AG08395 (cell line): ENCODE data around the gene CASQ1.

Experiments
- DNase-seq: peaks from one replicate; pipeline ENCODE4 v3.0.0; 2012; ENCODE audit warnings: mixed read lengths, low spot score

The CASQ1 gene

DNA sequence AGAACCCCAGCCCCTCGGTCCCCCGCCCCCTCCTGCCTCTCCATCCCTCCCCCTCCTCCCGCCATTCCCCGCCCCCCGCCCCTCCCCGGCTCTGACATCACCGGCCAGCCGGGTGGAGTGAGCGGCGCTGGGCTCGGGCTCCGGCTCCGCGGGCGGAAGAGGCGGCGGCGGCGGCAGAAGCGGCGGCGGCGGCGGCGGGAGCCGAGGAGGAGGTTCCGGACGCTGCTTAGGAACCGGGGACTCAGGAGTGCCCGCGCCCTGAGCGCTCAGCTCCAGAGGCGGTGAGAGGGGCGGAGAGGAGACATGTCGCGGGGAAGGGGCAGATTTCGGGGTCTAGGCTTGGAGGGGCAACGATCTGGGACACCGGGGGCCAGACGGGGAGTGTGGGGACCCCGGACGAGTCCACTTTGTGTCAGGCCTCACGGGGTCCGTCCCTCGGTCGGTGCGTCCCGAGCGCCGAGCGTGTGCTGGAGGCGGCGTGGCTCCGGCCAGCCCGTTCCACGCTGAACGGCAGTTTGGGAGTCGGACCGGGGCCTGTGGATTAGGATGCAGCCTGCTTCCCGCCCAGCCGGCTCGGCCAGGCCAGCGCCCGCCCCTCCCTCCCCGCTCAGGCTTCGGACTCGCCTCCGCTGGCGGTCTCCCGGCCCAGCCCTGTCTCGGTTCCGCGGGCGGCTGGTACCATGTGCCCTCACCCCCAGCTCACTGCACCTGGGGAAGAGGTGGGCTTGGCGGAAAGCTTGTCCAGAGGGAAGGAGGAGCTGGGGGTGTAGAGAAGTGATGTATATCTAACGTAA is 15.1 kb downstream of the CASQ1 start, which contains the start of gene PEA15:
Gene PEA15, plus strand, starts transcription at position 143 of the 794 bp plus-strand sequence. CDS start 6,161 bp downstream, outside the sequence.
- DNase-seq: peak; percentile 92

DNA sequence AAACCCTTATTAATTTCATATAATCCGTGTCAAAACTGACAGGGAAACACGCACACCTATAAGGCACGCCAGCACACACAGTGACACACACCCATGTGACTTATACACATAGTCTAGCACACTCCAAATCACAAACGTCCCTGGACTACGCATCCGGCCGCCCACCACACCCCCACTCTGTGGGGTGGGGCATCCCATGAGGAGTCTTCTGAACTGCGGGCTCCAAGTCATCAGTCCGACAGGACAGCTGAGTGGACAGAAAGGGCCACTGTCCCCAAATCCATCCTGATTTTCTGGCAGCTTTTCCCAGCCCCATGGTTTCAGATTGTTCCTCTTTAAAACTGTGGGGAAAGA is 15.6 kb downstream of the CASQ1 start:
- peak; percentile 75 for DNase-seq

DNA sequence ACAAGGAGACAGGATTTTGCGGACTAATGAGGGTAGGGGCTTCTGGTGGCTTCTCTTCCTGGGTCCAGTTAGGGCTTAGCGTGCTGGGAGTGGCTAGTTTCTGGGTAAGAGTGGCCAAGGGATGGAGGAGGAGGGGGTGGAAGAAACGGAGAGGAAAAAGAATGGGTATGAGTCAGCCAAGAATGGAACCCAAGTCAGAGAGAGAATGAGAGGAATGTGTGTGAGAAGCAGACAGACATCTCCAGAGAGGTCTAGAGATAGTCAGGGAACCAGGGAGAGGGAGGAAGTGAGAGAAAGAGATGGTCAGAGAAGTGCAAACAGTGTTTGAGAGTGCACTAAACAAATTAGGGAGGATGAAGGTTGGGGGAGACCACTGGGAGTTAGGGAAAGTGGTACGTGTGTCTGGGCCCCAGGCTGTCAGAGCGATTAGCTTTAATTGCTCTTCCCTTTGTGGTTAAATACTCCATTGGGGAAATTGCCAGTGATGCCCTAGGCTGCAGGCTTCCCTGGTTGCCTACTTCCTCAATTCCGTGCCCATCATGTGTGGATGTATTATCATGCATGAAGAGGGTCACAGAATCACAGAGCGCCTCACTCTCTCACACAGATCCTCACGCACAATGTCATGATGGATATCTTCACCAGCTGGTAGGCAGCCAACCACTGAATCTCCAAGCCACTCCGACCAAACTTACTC is 16.2 kb downstream of the CASQ1 start:
- DNase-seq: peak; percentile 96

DNA sequence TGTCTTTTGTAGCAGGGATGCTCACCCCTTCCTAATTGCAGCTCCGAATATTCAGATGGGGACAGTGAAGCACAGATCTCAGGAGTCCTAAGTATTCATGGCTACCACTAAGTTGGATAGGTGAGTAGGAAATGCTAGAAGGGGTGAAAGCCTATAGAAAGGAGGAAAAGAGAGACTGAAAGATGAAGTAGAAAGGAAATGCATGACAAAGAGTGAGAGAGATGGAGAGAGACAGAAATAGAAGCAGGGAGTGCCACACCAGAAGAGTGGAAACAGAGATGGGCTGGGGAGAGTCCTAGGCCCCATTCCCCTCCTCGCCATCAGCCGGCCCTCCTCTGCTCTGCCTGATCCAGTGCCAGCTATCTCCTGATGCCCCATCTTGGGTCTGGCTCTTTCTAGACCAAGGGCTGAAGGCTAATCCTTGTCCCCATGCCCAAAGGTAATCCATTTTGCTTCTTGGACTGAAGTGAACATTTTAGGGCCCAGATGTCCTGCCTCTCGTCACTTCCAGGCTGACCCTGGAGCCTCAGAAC is 16.8 kb downstream of the CASQ1 start:
- DNase-seq: no peak

DNA sequence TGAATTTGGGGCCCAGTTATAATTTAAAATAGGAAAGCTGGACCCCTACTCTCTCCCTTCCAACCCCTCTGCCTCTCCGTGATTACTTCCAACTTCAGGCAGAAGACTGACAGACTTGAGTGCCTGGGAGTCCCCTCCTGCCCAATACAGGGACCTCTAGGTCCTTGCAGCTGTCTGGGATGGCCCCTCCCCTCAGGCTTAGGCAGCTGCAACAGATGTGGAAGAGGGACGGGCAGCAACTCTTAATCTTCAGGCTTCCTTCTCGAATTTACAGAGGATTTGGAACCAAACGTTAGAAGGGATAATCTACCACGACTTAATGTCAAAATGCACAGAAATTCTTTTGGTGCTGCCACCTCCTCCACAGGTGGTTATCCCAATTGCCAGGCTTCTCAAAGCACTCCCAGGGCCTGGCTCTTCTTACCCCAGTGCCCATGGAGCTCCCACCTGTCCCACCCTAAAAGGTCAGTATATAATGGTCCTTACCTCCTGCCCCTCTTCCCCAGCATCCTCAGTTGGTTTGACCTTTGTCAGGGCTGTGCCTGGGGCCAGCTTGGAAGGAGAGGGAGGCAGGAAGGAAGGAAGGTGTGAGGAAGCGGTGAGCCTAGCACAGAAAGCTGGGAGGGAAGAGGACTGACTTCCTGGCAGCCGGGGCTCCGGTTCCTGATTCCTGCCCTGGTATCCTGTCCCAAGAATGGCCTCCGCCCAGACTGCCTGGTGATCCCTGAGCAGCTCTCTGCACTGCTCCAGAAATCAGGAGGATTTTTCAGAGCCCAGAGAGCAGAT is 17.6 kb downstream of the CASQ1 start:
- no peak for DNase-seq

DNA sequence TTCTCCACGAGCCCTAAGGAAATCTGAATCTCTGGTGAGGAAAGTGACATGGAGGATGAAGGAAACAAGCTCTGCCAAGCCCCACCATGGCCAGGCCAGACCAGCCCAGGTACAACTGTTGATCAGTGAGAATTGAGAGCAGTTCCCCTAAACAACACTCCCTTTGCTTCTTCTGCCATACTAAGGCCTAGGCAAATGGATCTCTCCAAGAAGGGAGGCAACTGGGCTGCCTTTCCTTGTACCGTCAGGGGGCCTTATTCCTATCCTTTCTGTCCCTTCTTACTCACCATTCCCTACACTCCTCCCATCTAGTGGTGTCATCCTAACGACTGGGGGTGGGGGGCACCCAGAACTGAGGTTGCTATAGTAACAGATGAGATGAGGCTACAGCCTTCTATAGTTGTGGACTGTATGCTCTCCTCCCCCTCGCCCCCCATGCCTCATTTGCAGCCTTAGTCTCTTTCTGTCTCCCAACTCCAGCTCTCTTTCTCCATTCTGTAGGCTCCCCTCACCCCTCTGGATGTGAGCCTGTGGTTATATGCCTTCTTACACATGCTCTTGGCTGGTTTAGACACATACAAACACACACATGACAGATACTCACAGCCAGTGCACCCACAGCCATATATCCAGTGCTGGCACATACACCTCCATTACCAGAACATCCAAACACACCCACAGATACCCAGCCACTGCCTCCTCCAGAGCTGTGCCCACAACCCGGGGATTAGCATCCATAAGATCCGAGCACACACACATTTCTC is 18.4 kb downstream of the CASQ1 start:
- DNase-seq: no peak

DNA sequence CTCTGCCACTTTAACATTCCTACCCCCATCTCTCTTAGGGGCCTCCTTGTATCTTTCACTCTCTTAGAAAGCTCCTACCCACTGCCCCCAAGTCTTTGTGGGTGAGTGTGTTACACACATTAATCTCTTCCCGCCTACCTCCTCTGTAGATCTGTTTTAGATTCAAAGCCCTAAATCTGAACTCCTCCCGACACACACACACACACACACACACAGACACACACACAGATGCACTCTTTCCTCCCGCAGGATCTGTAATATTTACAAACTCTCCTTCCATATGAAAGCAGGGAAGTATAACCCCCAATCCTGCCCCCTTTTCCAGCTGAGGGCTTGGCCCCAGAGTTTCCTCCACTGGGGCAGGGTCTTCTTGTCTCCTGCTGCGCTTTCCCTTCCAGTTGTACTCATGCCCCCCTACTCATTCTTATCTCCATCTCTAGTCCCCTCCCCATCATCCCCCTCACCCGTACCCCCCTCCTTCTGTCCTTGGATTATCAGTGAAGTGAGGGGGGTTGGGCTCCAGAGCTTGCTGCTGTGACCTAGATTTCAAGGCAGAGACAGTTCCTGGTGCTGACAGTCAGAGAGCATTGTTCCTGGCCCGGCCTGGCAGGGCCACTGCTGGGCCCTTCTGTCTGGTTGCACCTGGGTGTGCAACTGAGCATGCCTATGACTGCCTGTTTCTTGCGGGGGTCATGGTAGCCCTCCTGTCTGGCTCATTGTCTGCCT is 19.1 kb downstream of the CASQ1 start:
- no peak for DNase-seq

DNA sequence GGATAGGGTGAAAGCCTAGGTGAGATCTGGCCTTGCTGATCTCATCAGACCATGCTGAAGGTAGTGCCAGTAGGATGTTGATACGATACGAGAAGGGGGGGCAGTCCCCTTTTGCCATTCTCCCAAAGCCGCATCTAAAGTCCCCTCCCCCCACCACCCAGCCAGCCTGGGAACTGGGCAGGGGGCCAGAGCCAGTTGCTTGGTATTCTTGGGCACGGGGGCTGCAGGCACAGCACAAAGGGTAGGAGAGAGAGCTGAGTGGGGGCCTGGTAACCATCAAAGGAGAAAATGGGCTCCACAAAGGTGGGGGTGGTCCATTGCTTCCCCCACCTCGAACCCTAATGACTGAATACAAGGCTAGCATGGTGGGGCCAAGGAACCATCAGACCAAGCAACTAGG is 20.2 kb downstream of the CASQ1 start:
- DNase-seq: no peak

DNA sequence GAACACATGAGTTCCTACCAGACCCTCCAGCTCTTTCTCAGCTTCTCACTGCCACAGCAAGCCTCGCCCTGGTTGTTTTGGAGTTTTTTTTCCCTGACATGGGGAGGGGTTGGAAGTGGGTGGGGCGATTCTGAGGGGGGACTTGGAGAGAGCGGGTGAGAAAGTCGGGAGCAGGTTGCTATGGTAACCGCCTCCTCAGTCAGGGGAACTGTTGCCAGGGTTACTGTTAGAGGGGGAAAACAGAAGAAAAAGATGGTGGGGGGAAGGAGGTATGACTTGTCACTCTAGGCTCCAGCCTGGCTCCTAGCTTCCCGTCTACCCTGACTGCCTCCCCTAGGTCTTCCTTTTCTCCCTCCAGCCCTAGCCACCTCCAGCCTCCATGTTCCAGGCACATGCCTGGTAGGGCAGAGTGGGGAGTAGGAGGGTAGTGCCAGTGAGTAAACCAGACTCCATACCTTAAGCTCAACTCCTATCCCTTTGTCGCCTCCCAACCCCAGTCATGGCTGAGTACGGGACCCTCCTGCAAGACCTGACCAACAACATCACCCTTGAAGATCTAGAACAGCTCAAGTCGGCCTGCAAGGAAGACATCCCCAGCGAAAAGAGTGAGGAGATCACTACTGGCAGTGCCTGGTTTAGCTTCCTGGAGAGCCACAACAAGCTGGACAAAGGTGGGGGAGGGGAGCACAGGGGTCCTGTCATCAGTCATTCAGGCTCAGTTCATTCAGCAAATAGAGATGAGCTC is 20.8 kb downstream of the CASQ1 start:
- no peak for DNase-seq

DNA sequence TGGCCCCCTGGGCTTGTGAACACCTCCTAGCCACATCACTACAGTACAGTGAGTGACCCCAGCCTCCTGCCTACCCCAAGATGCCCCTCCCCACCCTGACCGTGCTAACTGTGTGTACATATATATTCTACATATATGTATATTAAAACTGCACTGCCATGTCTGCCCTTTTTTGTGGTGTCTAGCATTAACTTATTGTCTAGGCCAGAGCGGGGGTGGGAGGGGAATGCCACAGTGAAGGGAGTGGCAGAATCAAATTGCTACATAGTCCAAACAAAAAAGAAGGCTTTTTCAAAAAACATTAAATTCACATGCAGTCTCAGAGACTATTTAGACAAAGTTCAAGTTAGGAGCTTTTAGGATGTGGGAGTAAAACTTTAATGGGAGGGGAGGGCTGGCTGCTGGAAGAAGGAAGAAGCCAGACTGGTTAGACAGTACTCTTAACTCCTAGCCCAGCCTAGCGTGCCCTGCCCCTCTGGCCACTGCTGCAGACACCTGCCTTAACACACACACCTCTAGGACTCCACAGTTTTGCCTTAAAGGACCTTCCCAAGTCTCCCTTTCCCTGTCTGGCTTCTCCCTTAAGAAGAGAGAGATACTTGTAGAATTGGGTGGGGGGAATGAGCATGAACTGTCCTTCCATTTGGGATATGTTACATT is 24.2 kb downstream of the CASQ1 start:
- no peak for DNase-seq

DNA sequence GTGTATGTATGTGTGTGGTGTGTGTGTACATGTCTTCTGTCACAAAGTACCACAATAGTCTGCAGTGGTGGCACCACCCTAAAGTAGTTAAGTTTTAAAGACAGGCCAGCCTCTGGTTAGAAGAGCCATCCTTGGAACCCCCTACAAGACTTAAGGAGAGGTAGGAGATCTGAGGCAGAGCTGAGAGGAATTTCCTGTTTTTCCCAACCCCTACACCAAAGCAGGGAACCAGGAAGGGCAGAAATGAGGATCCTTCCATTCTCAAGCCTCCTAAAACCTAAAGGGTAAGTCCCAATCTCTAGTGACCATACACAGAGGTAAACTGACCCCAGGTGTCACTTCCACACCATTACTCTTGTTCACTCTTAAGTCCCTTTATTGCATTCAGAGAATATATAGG is 25.9 kb downstream of the CASQ1 start:
- no peak for DNase-seq

DNA sequence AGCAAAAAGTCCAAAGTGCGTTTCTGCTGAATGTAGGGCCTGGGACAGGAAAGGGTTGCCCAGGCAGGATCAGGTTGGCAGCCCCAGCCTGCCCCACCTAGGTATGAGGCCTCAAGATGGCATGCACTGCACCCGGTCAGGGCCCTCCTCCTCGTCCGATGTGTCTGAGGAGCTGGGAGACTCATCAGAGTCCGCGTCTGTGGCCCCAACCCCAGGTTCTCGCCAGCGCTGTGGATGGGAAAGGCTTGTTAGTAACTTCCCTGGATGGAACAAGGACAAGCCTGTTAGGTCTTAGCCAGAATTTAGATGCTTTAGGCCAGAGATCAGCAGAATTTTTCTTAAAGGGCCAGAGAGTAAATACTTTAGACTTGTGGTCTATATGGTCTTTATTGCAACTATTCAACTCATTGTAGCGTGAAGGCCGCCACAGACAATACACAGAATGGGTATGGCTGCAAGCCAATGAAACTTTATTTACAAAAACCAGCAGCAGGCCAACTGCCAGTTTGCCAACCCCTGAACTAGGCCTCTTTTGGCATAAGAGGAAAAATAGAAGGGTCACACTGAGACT is 27.2 kb downstream of the CASQ1 start:
- no peak for DNase-seq

DNA sequence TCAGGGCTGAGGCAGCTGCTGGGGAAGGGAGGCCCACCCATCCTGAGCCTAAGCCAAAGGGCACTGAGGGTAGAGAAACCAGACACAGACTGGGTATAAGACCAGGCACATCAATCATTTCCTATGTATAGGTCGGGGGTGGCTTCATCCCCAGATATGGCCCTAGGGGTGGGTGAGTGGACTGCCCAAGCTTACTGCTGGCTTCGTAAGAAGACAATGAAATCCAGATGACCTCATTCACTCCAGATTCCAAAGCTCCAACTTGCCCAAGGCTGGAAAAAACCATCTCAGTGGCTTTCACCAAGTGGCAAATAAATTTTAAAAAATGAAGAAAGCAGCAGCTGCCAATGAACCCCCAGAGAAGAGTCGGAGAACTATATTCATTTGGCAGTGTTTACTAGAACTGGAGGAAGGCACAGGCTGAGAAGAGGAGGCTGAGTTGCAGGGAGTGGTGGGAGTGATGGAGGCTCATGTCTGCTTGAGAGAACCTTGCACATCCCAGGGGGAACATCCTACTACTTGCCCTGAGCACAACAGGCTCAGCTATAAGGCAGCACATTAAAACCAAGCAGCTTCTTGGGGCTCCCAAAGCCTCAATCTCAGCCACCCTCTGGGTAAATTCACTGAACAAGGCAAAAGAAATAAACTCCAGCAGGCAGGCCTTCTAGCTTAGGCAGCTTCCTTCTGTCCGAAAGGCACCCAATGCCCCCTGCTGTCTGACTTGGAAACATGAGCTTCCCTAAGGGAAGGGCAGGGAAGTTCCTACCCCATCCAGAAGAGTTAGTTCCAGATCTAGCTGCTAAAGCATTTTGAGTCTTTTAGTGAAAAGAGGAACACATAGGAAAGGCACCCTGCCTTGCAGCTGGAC is 28.9 kb downstream of the CASQ1 start:
- DNase-seq: peak; percentile 77

DNA sequence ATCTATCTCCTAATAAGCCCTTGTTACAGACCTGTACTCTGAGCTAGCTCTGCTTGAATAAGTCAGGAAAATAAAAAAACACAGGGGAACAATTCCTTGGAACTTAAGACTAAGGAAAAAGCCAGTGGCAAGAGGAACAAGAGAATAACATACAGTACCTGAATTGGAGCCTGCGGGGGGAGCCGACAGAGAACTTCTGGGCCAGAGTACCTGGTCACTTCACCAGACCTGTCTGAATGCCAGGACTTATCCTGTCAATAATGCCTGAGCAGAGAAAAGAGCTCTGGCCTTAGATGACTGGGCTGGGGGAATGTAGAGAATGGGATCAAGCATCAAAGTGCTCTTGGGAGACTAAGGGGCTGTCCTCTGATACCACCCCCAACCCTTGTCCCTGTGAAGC is 29.9 kb downstream of the CASQ1 start:
- DNase-seq: no peak

DNA sequence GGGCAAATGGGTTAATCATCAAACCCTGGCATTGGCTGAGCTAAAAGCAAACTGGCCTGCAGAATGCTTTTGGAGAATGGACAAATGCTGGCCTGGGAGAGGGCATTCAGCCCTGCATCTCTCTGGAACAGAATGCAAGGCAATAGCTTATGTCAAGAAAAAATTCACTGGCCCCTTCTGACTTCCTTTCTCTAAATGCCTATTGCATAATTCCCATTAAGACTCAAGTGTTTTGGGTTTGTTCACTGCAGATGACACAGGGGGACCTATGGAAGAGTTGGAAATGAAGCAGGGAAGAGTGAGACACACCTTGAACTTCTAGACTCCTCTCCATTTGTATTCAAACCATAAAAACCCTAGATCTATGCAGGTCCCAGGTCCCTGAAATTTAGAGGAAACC is 30.7 kb downstream of the CASQ1 start:
- DNase-seq: no peak

DNA sequence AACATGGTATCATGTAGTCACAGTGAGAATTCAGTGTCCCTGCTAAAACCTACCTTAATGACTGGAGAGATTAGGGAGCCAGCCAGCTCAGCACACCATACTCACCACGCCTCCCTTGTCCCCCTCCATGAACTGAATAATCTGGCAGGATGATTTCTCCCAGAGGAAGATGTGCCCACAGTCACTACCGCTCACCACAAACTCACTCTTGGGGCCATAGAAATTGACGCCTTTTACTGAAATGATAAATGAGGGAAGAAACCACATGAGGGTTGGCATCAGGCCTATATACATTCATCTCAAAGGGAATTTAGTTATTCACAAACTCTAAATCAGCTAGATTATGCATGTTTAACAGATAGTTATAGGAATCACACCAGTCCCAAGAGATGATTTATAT is 32.2 kb downstream of the CASQ1 start:
- DNase-seq: no peak

DNA sequence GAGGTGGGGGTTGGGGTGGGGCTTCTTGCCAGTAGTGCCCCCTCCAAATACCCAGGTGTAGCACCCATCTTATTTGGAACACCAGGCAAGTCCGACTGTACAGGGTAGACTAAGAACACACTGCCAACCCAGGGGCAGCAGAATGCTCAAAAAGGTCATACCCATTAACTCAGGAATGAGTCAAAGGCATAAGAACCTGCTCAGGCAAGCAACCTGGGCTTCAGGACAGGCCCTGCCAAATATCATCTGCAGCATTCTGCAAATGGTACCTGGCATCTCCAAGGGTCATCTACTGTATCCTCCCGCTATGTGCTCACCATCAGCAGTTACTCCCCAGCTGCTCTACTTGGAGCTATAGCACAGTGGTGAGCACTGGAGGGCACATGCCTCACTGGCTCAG is 34.2 kb downstream of the CASQ1 start:
- DNase-seq: no peak

DNA sequence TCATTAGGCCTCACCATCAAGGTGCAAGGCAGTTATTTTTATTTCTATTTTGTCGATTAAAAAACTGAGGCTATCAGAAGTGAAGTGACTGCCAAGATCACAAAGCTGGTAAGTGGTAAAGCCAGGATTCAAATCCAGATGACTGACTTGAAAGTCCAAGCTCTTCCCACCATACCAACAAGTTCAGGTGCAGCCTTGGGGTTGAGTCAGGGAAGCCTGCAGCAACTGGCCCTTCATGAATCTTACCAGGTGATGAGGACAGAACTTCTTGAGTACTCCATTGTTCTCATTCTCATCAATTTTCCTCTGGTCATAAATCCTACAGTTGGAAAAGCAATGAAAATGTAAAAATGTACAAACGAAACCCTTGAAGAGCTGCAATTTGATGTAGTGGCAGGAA is 35.0 kb downstream of the CASQ1 start:
- DNase-seq: no peak

DNA sequence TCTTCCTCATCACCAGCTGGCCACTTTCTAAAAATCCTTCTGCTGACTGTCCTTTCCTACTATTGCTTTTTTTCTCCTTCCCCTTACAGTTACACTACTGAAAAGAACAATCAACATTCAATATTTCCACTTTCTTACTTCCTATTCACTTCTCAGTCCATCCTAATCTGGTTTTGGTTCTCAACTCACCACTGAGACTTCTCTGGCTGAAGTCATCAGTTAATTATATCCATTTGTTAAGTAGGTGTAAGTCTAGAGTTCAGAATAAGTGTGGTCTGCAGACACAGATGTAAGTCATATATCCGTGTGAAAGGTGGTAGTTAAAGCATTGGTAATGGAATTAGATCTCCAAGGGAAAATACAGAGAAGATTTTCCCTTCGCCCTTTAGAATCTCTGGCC is 36.2 kb downstream of the CASQ1 start:
- no peak for DNase-seq
